Measurements from ENCODE around the gene PHLDA2. TPM values are rescaled to one million over a fixed set of nuclear protein-coding genes. Genes with fewer than 3 reads are reported as not detected.

PHLDA2 gene
- total and polyA plus RNA-seq, 2 of the 13 experiments (the other 11 are each of a cell fraction or from before 2014, with no cell fraction given) = 0.55 to 0.78 TPM

- TF ChIP-seq ZNF414 (CRISPR knock-in tag; IDR thresholded peaks at IDR 0.05) (no peak), THAP11 (CRISPR knock-in tag; IDR thresholded peaks at IDR 0.05) (peak; percentile 53), ELF3 (CRISPR knock-in tag; IDR thresholded peaks at IDR 0.05) (0 out of 2 replicates have a peak, but pooled peaks have one; percentile 38), MTA1 (CRISPR knock-in tag; IDR thresholded peaks at IDR 0.05; ENCODE audit: borderline replicate concordance) (peak; percentile 48; the same call in 1 of the 2 replicates), DNMT1 (CRISPR knock-in tag; IDR thresholded peaks at IDR 0.05) (no peak), PRMT3 (CRISPR knock-in tag; IDR thresholded peaks at IDR 0.05; ENCODE audit: borderline replicate concordance, low read depth) (no peak), KLF16 (CRISPR knock-in tag; IDR thresholded peaks at IDR 0.05) (peak in 1 of 2 experiments; percentile 50; a peak in 1 of 4 replicates), YEATS2 (CRISPR knock-in tag; IDR thresholded peaks at IDR 0.05; ENCODE audit: borderline replicate concordance) (peak; percentile 20; the same call in 1 of the 2 replicates), HNF4A (CRISPR knock-in tag; IDR thresholded peaks at IDR 0.05) (peak; percentile 84), MXD4 (CRISPR knock-in tag; IDR thresholded peaks at IDR 0.05) (0 out of 2 replicates have a peak, but pooled peaks have one; percentile 8), ZBTB7A (CRISPR knock-in tag; IDR thresholded peaks at IDR 0.05) (peak; percentile 90), ZSCAN25 (CRISPR knock-in tag; IDR thresholded peaks at IDR 0.05) (peak; percentile 95), ZNF343 (CRISPR knock-in tag; IDR thresholded peaks at IDR 0.05) (peak; percentile 78), MAFG (CRISPR knock-in tag; IDR thresholded peaks at IDR 0.05) (peak; percentile 71), ZNF777 (CRISPR knock-in tag; IDR thresholded peaks at IDR 0.05) (no peak; the same call in 1 of the 2 replicates), GATA4 (IDR thresholded peaks at IDR 0.05; ENCODE audit: borderline replicate concordance, low read depth) (no peak), NFKB2 (CRISPR knock-in tag; IDR thresholded peaks at IDR 0.05; ENCODE audit: borderline replicate concordance) (peak; percentile 39; the same call in 1 of the 2 replicates), RBAK (CRISPR knock-in tag; IDR thresholded peaks at IDR 0.05) (0 out of 2 replicates have a peak, but pooled peaks have one; percentile 16), SMAD3 (CRISPR knock-in tag; IDR thresholded peaks at IDR 0.05) (no peak), DRAP1 (CRISPR knock-in tag; IDR thresholded peaks at IDR 0.05) (peak; percentile 16; the same call in 1 of the 2 replicates), ZNF770 (CRISPR knock-in tag; IDR thresholded peaks at IDR 0.05) (peak; percentile 43; the same call in 1 of the 2 replicates), POLR2AphosphoS5 (IDR thresholded peaks at IDR 0.05; ENCODE audit: low read depth, low read length) (peak; percentile 44; the same call in 1 of the 2 replicates), ZFP1 (CRISPR knock-in tag; IDR thresholded peaks at IDR 0.05) (no peak), ZNF616 (CRISPR knock-in tag; IDR thresholded peaks at IDR 0.05; ENCODE audit: low read depth) (no peak), HBP1 (CRISPR knock-in tag; IDR thresholded peaks at IDR 0.05; ENCODE audit: low read depth) (0 out of 2 replicates have a peak, but pooled peaks have one; percentile 44)
These were observed 26.2 kb downstream of the PHLDA2 start (continued) for GRCh38 chr11:2902784-2903671.

All from HepG2 (cell line).